SK-N-SH (cell line): ENCODE data around the gene USH1G. TPM values are rescaled to one million over a fixed set of nuclear protein-coding genes. Genes with fewer than 3 reads are reported as not detected.
"Not testable (repeated sequence)": the region's sequence is repeated elsewhere in the genome, so short reads cannot be mapped to it uniquely, and the experiment has no call there.

Experiments used
- CTCF ChIA-PET: fragments of 300-600, 350-600 bp; formaldehyde crosslinking; extraction: SDS; loops from one replicate; lab custom pipeline; 2021; lab: Yijun Ruan, JAX
- POLR2A ChIA-PET: fragments of 350-600 bp; sonication (Branson Sonifier 250); formaldehyde crosslinking; extraction: SDS; loops from one replicate; lab custom pipeline; 2020; ENCODE audit warnings: antibody characterized with exemption, inconsistent platforms; lab: Yijun Ruan, JAX
- DNase-seq: peaks from one replicate; pipeline ENCODE4 v3.0.0; 2012
- H2AFZ ChIP-seq: fragments of 200-600 bp; sonication (generic); 2 replicates; pipeline ENCODE4 v1.8.1; 2016; ENCODE audit warnings: antibody characterized with exemption, mild to moderate bottlenecking, low read depth
- H3F3A ChIP-seq: fragments of 200-600 bp; sonication (generic); replicated peaks from 2 replicates; pipeline ENCODE3; 2016; ENCODE audit warnings: antibody characterized with exemption, mild to moderate bottlenecking; ENCODE audit not compliant: insufficient read depth
- H3K27ac ChIP-seq, 2 experiments: fragments of 200-500 bp in 1 of 2; fragments of 200-600 bp in 1 of 2; sonication (Bioruptor generic) in 1 of 2; sonication (generic), shearing (Covaris generic) in 1 of 2; 2 replicates each; pipeline versions ENCODE4 v1.5.1 to v1.6.1; 2014 to 2016; ENCODE audit warnings: low read depth in 2 of 2, inconsistent platforms in 1 of 2, low read length in 1 of 2, mild to moderate bottlenecking in 1 of 2, mixed read lengths in 1 of 2
- H3K27me3 ChIP-seq: fragments of 200-600 bp; sonication (generic), shearing (Covaris generic); 2 replicates; pipeline ENCODE4 v1.6.1; 2016; ENCODE audit warnings: mixed run types; ENCODE audit not compliant: insufficient read depth
- H3K36me3 ChIP-seq, 2 experiments: fragments of 200-500 bp in 1 of 2; fragments of 200-600 bp in 1 of 2; sonication (Bioruptor generic) in 1 of 2; sonication (generic) in 1 of 2; replicated peaks in 1 of 2; 2 replicates each; pipeline versions ENCODE3 to v1.5.1; 2014 to 2016; ENCODE audit warnings: low read length in 1 of 2, mild to moderate bottlenecking in 1 of 2; ENCODE audit not compliant: insufficient read depth in 2 of 2, control insufficient read depth in 1 of 2
- H3K4me1 ChIP-seq, 2 experiments: fragments of 200-500 bp in 1 of 2; fragments of 200-600 bp in 1 of 2; sonication (Bioruptor generic) in 1 of 2; sonication (generic), shearing (Covaris generic) in 1 of 2; 2 replicates each; pipeline versions ENCODE4 v1.5.1 to v1.6.1; 2014 to 2016; ENCODE audit warnings: low read depth in 1 of 2, low read length in 1 of 2, mixed run types in 1 of 2; ENCODE audit not compliant: insufficient read depth in 2 of 2, control insufficient read depth in 1 of 2
- H3K4me2 ChIP-seq: fragments of 200-600 bp; sonication (generic), shearing (Covaris generic); 2 replicates; pipeline ENCODE4 v1.6.1; 2017; ENCODE audit warnings: mixed run types
- H3K4me3 ChIP-seq, 2 experiments: fragments of 200-500 bp in 1 of 2; fragments of 200-600 bp in 1 of 2; sonication (Bioruptor generic) in 1 of 2; sonication (generic), shearing (Covaris generic) in 1 of 2; 2 replicates each; pipeline versions ENCODE4 v1.5.1 to v1.8.1; 2014 to 2016; ENCODE audit warnings: low read depth in 2 of 2, inconsistent platforms in 1 of 2, low read length in 1 of 2, mild to moderate bottlenecking in 1 of 2, mixed read lengths in 1 of 2, moderate library complexity in 1 of 2
- H3K79me2 ChIP-seq: fragments of 200-600 bp; sonication (generic); 2 replicates; pipeline ENCODE4 v1.8.1; 2017; ENCODE audit warnings: mild to moderate bottlenecking; ENCODE audit not compliant: insufficient read depth
- H3K9ac ChIP-seq: fragments of 200-600 bp; sonication (generic); 2 replicates; pipeline ENCODE4 v1.6.1; 2017; ENCODE audit warnings: mixed run types
- H3K9me2 ChIP-seq: fragments of 200-600 bp; sonication (generic); 2 replicates; pipeline ENCODE4 v1.6.1; 2017; ENCODE audit warnings: mixed run types
- H3K9me3 ChIP-seq: fragments of 200-600 bp; sonication (generic); 2 replicates; pipeline ENCODE4 v1.6.1; 2017; ENCODE audit warnings: mixed run types, mild to moderate bottlenecking, moderate library complexity
- H4K20me1 ChIP-seq: fragments of 200-600 bp; sonication (generic); 2 replicates; pipeline ENCODE4 v1.6.1; 2017; ENCODE audit warnings: mild to moderate bottlenecking, mixed run types; ENCODE audit not compliant: insufficient read depth
- ELF1 ChIP-seq: IDR thresholded peaks from 2 replicates; pipeline ENCODE4 v1.4.0; 2012
- EP300 ChIP-seq, 2 experiments: IDR thresholded peaks; 2 replicates each; pipeline versions ENCODE4 v1.4.0 to v1.6.1; 2012; ENCODE audit warnings: borderline replicate concordance in 1 of 2, low read depth in 1 of 2, low read length in 1 of 2
- EZH2phosphoT487 ChIP-seq: fragments of 200-600 bp; sonication (generic); IDR thresholded peaks from 2 replicates; pipeline ENCODE4 v1.6.1; 2017; ENCODE audit warnings: low read depth, mixed run types, mild to moderate bottlenecking, antibody characterized with exemption, moderate library complexity, borderline replicate concordance
- FOXJ3 ChIP-seq: sonication (generic); formaldehyde crosslinking; IDR thresholded peaks from 2 replicates; pipeline ENCODE4 v1.5.1; 2020; ENCODE audit warnings: mild to moderate bottlenecking, missing genetic modification reagents
- FOXM1 ChIP-seq: IDR thresholded peaks from 2 replicates; pipeline ENCODE4 v1.4.0; 2012; ENCODE audit warnings: low read depth, mild to moderate bottlenecking
- GABPA ChIP-seq: IDR thresholded peaks from 2 replicates; pipeline ENCODE4 v1.4.0; 2012; ENCODE audit warnings: low read depth, mild to moderate bottlenecking
- GATA2 ChIP-seq: sonication (generic); formaldehyde crosslinking; IDR thresholded peaks from 2 replicates; pipeline ENCODE4 v1.5.0; 2020; ENCODE audit warnings: mild to moderate bottlenecking, missing genetic modification reagents
- IRF3 ChIP-seq: fragments of 150-350 bp; IDR thresholded peaks from 2 replicates; pipeline ENCODE4 v1.6.1; 2016; ENCODE audit warnings: mild to moderate bottlenecking, low read depth, low read length
- MAX ChIP-seq: IDR thresholded peaks from 2 replicates; pipeline ENCODE4 v1.4.0; 2012; ENCODE audit warnings: low read depth
- MEF2A ChIP-seq: IDR thresholded peaks from 2 replicates; pipeline ENCODE4 v1.4.0; 2012; ENCODE audit warnings: low read depth, borderline replicate concordance
- MXI1 ChIP-seq: IDR thresholded peaks from 2 replicates; pipeline ENCODE4 v1.6.1; 2012; ENCODE audit warnings: mild to moderate bottlenecking, low read depth, low read length, improper control_type of control experiment
- NRF1 ChIP-seq: IDR thresholded peaks from 2 replicates; pipeline ENCODE4 v1.6.1; 2012; ENCODE audit warnings: low read depth, mild to moderate bottlenecking, low read length
- RCOR1 ChIP-seq: fragments of 150-350 bp; IDR thresholded peaks from 2 replicates; pipeline ENCODE4 v1.6.1; 2017; ENCODE audit warnings: antibody characterized with exemption, low read length
- RXRA ChIP-seq: IDR thresholded peaks from 2 replicates; pipeline ENCODE4 v1.4.0; 2012; ENCODE audit warnings: low read depth, mild to moderate bottlenecking, borderline replicate concordance
- SIN3A ChIP-seq: IDR thresholded peaks from 2 replicates; pipeline ENCODE4 v1.6.1; 2012; ENCODE audit warnings: low read depth, mild to moderate bottlenecking, low read length, moderate library complexity, borderline replicate concordance
- TAF1 ChIP-seq: IDR thresholded peaks from 2 replicates; pipeline ENCODE4 v1.6.1; 2012; ENCODE audit warnings: low read depth, mild to moderate bottlenecking, low read length, moderate library complexity, borderline replicate concordance
- TCF12 ChIP-seq: IDR thresholded peaks from 2 replicates; pipeline ENCODE4 v1.4.0; 2012
- USF1 ChIP-seq: IDR thresholded peaks from 2 replicates; pipeline ENCODE4 v1.4.0; 2012; ENCODE audit warnings: low read depth, borderline replicate concordance
- YY1 ChIP-seq: IDR thresholded peaks from 2 replicates; pipeline ENCODE4 v1.4.0; 2012; ENCODE audit warnings: low read depth, mild to moderate bottlenecking
- WGBS: methylation state at CpG from one replicate; pipeline ENCODE4 v1.1.6; 2017; ENCODE audit warnings: low lambda C conversion rate; 5-methylcytosine and 5-hydroxymethylcytosine counted together
- polyA plus RNA-seq, 3 experiments: library from polyadenylated mRNA; depleted of rRNA; stranded (reverse); fragments of >200 nt; gene quantifications; 2 replicates each; pipeline ENCODE4 v1.2.3, GENCODE V29; 2012

USH1G gene
- polyA plus RNA-seq, 1 of the 3 experiments (the other 2 are of a cell fraction) = not detected

GRCh38 chr17:74907012-74907411 lies 16.0 kb downstream of the USH1G start:
- H3K4me2 ChIP-seq = no peak overlapping the region
- no peaks in the 10 kb centered on the region for H3K36me3 ChIP-seq
- no peaks in the 10 kb centered on the region for H3K4me1 ChIP-seq
- H3K79me2 ChIP-seq = no peaks in the 10 kb centered on the region
- WGBS = 83% methylated on average over 31 of the region's 34 CpGs
- no peak for DNase-seq
- H3K9me2 ChIP-seq = no peaks in the 10 kb centered on the region
- ChIA-PET CTCF (interaction anchor here (0.7 to 1.6 kb wide), 4 partner anchors 16 to 365 kb away, joined by 3 to 4 read pairs (median 3); partner anchors contain the start of gene USH1G), POLR2A (no interaction called here)
- no peak overlapping the region for H3K4me3 ChIP-seq
- H4K20me1 ChIP-seq = no peaks in the 10 kb centered on the region
- no peak overlapping the region for H2AFZ ChIP-seq
- no peaks in the 10 kb centered on the region for H3K9me3 ChIP-seq
- peaks cover 26% of the 10 kb centered on the region for H3K27me3 ChIP-seq
- TF ChIP-seq EP300 (IDR thresholded peaks at IDR 0.05; ENCODE audit: borderline replicate concordance in 1 of 2, low read depth in 1 of 2, low read length in 1 of 2) (no peak), GATA2 (CRISPR knock-in tag) (no peak), GABPA (no peak), MAX (no peak), ELF1 (no peak), MEF2A (no peak), YY1 (no peak), FOXM1 (no peak), RCOR1 (no peak), FOXJ3 (CRISPR knock-in tag) (no peak), TCF12 (no peak), TAF1 (no peak), IRF3 (no peak), NRF1 (no peak), SIN3A (no peak), EZH2phosphoT487 (no peak), MXI1 (no peak), USF1 (no peak), RXRA (no peak)
- no peak overlapping the region for H3K9ac ChIP-seq
- H3F3A ChIP-seq = no peaks in the 10 kb centered on the region
- no peak overlapping the region for H3K27ac ChIP-seq

- H3K9me2 ChIP-seq, H3K79me2 ChIP-seq, H3F3A ChIP-seq, DNase-seq, H3K9me3 ChIP-seq, H3K4me2 ChIP-seq, H3K36me3 ChIP-seq, POLR2A ChIA-PET, H3K9ac ChIP-seq, H3K4me1 ChIP-seq, H3K27ac ChIP-seq, H3K4me3 ChIP-seq, H4K20me1 ChIP-seq, H2AFZ ChIP-seq: not testable (repeated sequence)
- 49% methylated on average over 6 of the region's 6 CpGs for WGBS
- CTCF ChIA-PET = interaction anchor here (0.7 to 1.8 kb wide), 6 partner anchors 17 to 366 kb away, joined by 3 to 4 read pairs (median 3); partner anchors contain the start of gene USH1G
- peaks cover 26% of the 10 kb centered on the region for H3K27me3 ChIP-seq
Measured at GRCh38 chr17:74906214-74906793, 16.8 kb downstream of the USH1G start.
